ENCODE data around the gene FAM98B. TPM values are rescaled to one million over a fixed set of nuclear protein-coding genes. Genes with fewer than 3 reads are reported as not detected.

Gene FAM98B
- total and polyA plus RNA-seq, 2 of the 13 experiments (the other 11 are each of a cell fraction or from before 2014, with no cell fraction given): 3.7 to 4.7 TPM

GRCh38 chr15:38453971-38454695, at the start of gene FAM98B (continued):
- TF ChIP-seq ZBTB37 (CRISPR knock-in tag; IDR thresholded peaks at IDR 0.05) (no peak), PLRG1 (conservative IDR thresholded peaks at IDR 0.05) (no peak), ATF7-NPFF (CRISPR knock-in tag; IDR thresholded peaks at IDR 0.05; ENCODE audit: low read depth) (peak; percentile 64; the same call in 1 of the 2 replicates), EEA1 (CRISPR knock-in tag; IDR thresholded peaks at IDR 0.05; ENCODE audit: borderline replicate concordance) (0 out of 2 replicates have a peak, but pooled peaks have one; percentile 32), ZNF510 (CRISPR knock-in tag; IDR thresholded peaks at IDR 0.05; ENCODE audit: low read depth) (0 out of 2 replicates have a peak, but pooled peaks have one; percentile 76), HMGXB3 (CRISPR knock-in tag; IDR thresholded peaks at IDR 0.05; ENCODE audit: borderline replicate concordance) (peak; percentile 89), NFKBIZ (CRISPR knock-in tag; IDR thresholded peaks at IDR 0.05) (peak; percentile 87; the same call in 1 of the 2 replicates), NKX3-1 (CRISPR knock-in tag; IDR thresholded peaks at IDR 0.05) (peak; percentile 52; the same call in 1 of the 2 replicates), SP5 (CRISPR knock-in tag; IDR thresholded peaks at IDR 0.05; ENCODE audit: borderline replicate concordance, low read depth) (peak; percentile 65), NFYC (CRISPR knock-in tag; IDR thresholded peaks at IDR 0.05) (peak; percentile 18; the same call in 1 of the 2 replicates), ZNF451 (CRISPR knock-in tag; IDR thresholded peaks at IDR 0.05) (0 out of 2 replicates have a peak, but pooled peaks have one; percentile 44), ZNF280D (CRISPR knock-in tag; IDR thresholded peaks at IDR 0.05) (peak; percentile 88; the same call in 1 of the 2 replicates), ZNF776 (CRISPR knock-in tag; IDR thresholded peaks at IDR 0.05) (no peak), ZNF720 (CRISPR knock-in tag; IDR thresholded peaks at IDR 0.05) (no peak), HOXA5 (CRISPR knock-in tag; IDR thresholded peaks at IDR 0.05) (peak; percentile 84; the same call in 1 of the 2 replicates), GLMP (CRISPR knock-in tag; IDR thresholded peaks at IDR 0.05; ENCODE audit: borderline replicate concordance) (no peak), ZFP36 (IDR thresholded peaks at IDR 0.05; ENCODE audit: borderline replicate concordance, low read depth, low read length, partially characterized antibody) (peak; percentile 60), ZNF737 (CRISPR knock-in tag; IDR thresholded peaks at IDR 0.05; ENCODE audit: borderline replicate concordance) (no peak), ZNF550 (CRISPR knock-in tag; IDR thresholded peaks at IDR 0.05; ENCODE audit: borderline replicate concordance) (0 out of 2 replicates have a peak, but pooled peaks have one; percentile 53)
